DND-41 (cell line): ENCODE measurements around the gene TDRD12.

ENCODE experiments used
- ATAC-seq: fragments of 200-7000 bp; cut with Tn5 transposase; 3 replicates; pipeline ENCODE4 v1.9.1; 2021; ENCODE audit warnings: low read depth; ENCODE audit not compliant: insufficient read depth
- DNase-seq: peaks from one replicate; pipeline ENCODE4 v3.0.0-alpha.2; 2020
- H2AFZ ChIP-seq: 2 replicates; pipeline ENCODE4 v1.6.0; 2012; ENCODE audit warnings: low read depth, low read length
- H3K27ac ChIP-seq: 2 replicates; pipeline ENCODE4 v1.5.1; 2012; ENCODE audit warnings: low read length, inconsistent platforms
- H3K27me3 ChIP-seq: fragments of 200-600 bp; sonication (generic); 2 replicates; pipeline ENCODE4 v1.6.0; 2012; ENCODE audit warnings: low read length, mild to moderate bottlenecking, inconsistent platforms; ENCODE audit not compliant: insufficient read depth, poor library complexity
- H3K36me3 ChIP-seq: 2 replicates; pipeline ENCODE4 v1.5.1; 2012; ENCODE audit warnings: low read length, inconsistent platforms; ENCODE audit not compliant: insufficient read depth
- H3K4me1 ChIP-seq: 2 replicates; pipeline ENCODE4 v1.5.1; 2012; ENCODE audit warnings: mild to moderate bottlenecking, low read length; ENCODE audit not compliant: insufficient read depth
- H3K4me2 ChIP-seq: 2 replicates; pipeline ENCODE4 v1.6.0; 2012; ENCODE audit warnings: mild to moderate bottlenecking, moderate library complexity, low read length, inconsistent platforms; ENCODE audit not compliant: insufficient read depth
- H3K4me3 ChIP-seq, 2 experiments: fragments of 200-600 bp in 1 of 2; shearing (Covaris generic) in 1 of 2; 2 replicates each; pipeline ENCODE4 v1.5.1; 2012 to 2016; ENCODE audit warnings: inconsistent platforms in 2 of 2, low read length in 2 of 2, mild to moderate bottlenecking in 2 of 2, low read depth in 1 of 2, moderate library complexity in 1 of 2
- H3K79me2 ChIP-seq: 2 replicates; pipeline ENCODE4 v1.6.0; 2012; ENCODE audit warnings: low read length, inconsistent platforms; ENCODE audit not compliant: insufficient read depth
- H3K9ac ChIP-seq: 2 replicates; pipeline ENCODE4 v1.6.0; 2012; ENCODE audit warnings: low read depth, mild to moderate bottlenecking, inconsistent platforms, low read length, moderate library complexity
- H3K9me3 ChIP-seq: 2 replicates; pipeline ENCODE4 v1.5.1; 2012; ENCODE audit warnings: low read length, moderate library complexity, mild to moderate bottlenecking, inconsistent platforms; ENCODE audit not compliant: insufficient read depth, severe bottlenecking
- H4K20me1 ChIP-seq: 2 replicates; pipeline ENCODE4 v1.6.0; 2012; ENCODE audit warnings: low read length; ENCODE audit not compliant: insufficient read depth
- CTCF ChIP-seq: IDR thresholded peaks from 2 replicates; pipeline ENCODE4 v1.5.1; 2012; ENCODE audit warnings: borderline replicate concordance, low read length, moderate library complexity, mild to moderate bottlenecking; ENCODE audit not compliant: poor library complexity, severe bottlenecking; ENCODE audit errors: extremely low read depth
- EZH2 ChIP-seq: IDR thresholded peaks from 3 replicates; pipeline ENCODE4 v1.6.1; 2012; ENCODE audit warnings: borderline replicate concordance, low read depth, mild to moderate bottlenecking, moderate library complexity, low read length, inconsistent platforms; ENCODE audit not compliant: severe bottlenecking

The TDRD12 gene

GRCh38 chr19:32675720-32676185 is 43.8 kb upstream of the TDRD12 start, which contains the start of gene RGS9BP:
TSS of gene RGS9BP (plus strand) at chr19:32675848. CDS start at chr19:32676264, 416 bp downstream.
- peak within 1 kb of the TSS; percentile 72 for H3K27ac ChIP-seq
- DNase-seq (peak; percentile 81), ATAC-seq (peak; percentile 70)
- H3K36me3 ChIP-seq = peaks cover 7% of the 10 kb centered on the region
- peak within 1 kb of the TSS; percentile 90 to 98 for H3K4me3 ChIP-seq
- no peaks in the 10 kb centered on the region for H3K27me3 ChIP-seq
- no peak for TF ChIP-seq EZH2
- TF ChIP-seq CTCF = no peak
- H3K79me2 ChIP-seq = peaks cover 40% of the 10 kb centered on the region
- H3K9ac ChIP-seq = peak within 1 kb of the TSS; percentile 79
- no peaks in the 10 kb centered on the region for H3K9me3 ChIP-seq
- H4K20me1 ChIP-seq = peaks cover 37% of the 10 kb centered on the region
- H3K4me2 ChIP-seq = peak within 1 kb of the TSS; percentile 84
- H3K4me1 ChIP-seq = peaks cover 32% of the 10 kb centered on the region
- peak within 1 kb of the TSS; percentile 89 for H2AFZ ChIP-seq

- Histone ChIP-seq H3K4me3 (peak overlapping the region; percentile 55 to 98; a peak in 3 of 4 replicates), H3K4me2 (peak overlapping the region; percentile 84), H4K20me1 (peaks cover 31% of the 10 kb centered on the region), H3K9me3 (no peaks in the 10 kb centered on the region), H3K4me1 (peaks cover 32% of the 10 kb centered on the region), H3K27ac (no peak overlapping the region), H3K9ac (peak overlapping the region; percentile 79; the same call in 1 of the 2 replicates), H2AFZ (peak overlapping the region; percentile 83), H3K27me3 (no peaks in the 10 kb centered on the region), H3K36me3 (peaks cover 5% of the 10 kb centered on the region; the same call in 1 of the 2 replicates), H3K79me2 (peaks cover 35% of the 10 kb centered on the region)
- ATAC-seq (no peak), DNase-seq (no peak)
- TF ChIP-seq EZH2 (no peak), CTCF (no peak)
Measured at GRCh38 chr19:32676186-32676894, 43.2 kb upstream of the TDRD12 start.

GRCh38 chr19:32676895-32677359 is 42.6 kb upstream of the TDRD12 start:
- H4K20me1 ChIP-seq = peaks cover 27% of the 10 kb centered on the region
- H3K79me2 ChIP-seq = peaks cover 30% of the 10 kb centered on the region
- H3K27me3 ChIP-seq = no peaks in the 10 kb centered on the region
- H2AFZ ChIP-seq = no peak overlapping the region
- no peak overlapping the region for H3K4me3 ChIP-seq
- ATAC-seq = no peak
- H3K9me3 ChIP-seq = no peaks in the 10 kb centered on the region
- peaks cover 5% of the 10 kb centered on the region; the same call in 1 of the 2 replicates for H3K36me3 ChIP-seq
- no peak for TF ChIP-seq CTCF
- no peak for TF ChIP-seq EZH2
- no peak overlapping the region for H3K27ac ChIP-seq
- H3K4me1 ChIP-seq = peaks cover 32% of the 10 kb centered on the region
- H3K9ac ChIP-seq = no peak overlapping the region
- no peak for DNase-seq
- no peak overlapping the region for H3K4me2 ChIP-seq
